ENCODE data around the gene E2F2.
"Not testable (repeated sequence)": the region's sequence is repeated elsewhere in the genome, so short reads cannot be mapped to it uniquely, and the experiment has no call there.

E2F2 gene

DNA sequence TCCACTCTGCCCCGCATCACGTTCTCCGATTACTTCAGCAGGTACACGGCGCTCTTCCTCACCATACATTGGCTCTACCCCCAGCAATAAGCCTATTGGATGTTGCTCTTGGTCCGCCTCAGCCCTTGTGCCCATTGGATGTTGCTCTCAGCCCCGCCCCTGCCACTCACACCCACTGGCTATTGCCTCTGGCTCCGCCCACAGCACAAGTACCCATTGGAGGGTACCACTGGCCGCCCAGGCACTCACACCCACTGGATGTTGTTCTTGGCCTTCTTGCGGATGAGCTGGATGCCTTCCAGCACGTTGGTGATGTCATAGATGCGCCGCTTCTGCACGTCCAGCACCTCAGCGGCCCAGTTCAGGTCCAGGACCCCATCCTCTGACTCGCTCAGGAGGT, 9.4 kb downstream of the E2F2 start:
- no peak for DNase-seq (ENCODE audit: low read depth)
- TF ChIP-seq, protein P1, sequence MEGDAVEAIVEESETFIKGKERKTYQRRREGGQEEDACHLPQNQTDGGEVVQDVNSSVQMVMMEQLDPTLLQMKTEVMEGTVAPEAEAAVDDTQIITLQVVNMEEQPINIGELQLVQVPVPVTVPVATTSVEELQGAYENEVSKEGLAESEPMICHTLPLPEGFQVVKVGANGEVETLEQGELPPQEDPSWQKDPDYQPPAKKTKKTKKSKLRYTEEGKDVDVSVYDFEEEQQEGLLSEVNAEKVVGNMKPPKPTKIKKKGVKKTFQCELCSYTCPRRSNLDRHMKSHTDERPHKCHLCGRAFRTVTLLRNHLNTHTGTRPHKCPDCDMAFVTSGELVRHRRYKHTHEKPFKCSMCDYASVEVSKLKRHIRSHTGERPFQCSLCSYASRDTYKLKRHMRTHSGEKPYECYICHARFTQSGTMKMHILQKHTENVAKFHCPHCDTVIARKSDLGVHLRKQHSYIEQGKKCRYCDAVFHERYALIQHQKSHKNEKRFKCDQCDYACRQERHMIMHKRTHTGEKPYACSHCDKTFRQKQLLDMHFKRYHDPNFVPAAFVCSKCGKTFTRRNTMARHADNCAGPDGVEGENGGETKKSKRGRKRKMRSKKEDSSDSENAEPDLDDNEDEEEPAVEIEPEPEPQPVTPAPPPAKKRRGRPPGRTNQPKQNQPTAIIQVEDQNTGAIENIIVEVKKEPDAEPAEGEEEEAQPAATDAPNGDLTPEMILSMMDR (IDR thresholded peaks at IDR 0.05; ENCODE audit: low read length, missing control alignments) = no peak
- no peak overlapping the region for H3K4me3 ChIP-seq (replicated peaks; ENCODE audit: low read depth, low read length)

DNA sequence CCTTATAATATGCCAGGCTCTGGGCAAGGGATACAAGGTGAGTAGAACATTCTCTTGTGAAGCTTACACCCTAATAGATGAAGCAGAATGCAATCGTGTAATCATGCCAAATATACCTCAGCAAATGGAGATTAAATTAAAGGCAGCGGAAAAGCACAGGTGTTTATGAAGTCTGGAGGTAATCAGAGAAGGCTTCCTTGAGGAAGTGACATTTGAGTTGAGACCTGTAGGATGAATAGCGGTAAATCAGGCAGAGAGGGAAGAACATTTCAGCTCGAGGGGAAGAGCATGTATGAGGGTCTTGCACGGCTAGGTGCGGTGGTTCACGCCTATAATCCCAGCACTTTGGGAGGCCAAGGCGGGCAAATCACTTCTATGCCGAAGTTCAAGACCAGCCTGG, 13.5 kb downstream of the E2F2 start:
- TF ChIP-seq, protein P1 (IDR thresholded peaks at IDR 0.05; ENCODE audit: low read length, missing control alignments) = no peak
- DNase-seq (ENCODE audit: low read depth) = no peak

DNA sequence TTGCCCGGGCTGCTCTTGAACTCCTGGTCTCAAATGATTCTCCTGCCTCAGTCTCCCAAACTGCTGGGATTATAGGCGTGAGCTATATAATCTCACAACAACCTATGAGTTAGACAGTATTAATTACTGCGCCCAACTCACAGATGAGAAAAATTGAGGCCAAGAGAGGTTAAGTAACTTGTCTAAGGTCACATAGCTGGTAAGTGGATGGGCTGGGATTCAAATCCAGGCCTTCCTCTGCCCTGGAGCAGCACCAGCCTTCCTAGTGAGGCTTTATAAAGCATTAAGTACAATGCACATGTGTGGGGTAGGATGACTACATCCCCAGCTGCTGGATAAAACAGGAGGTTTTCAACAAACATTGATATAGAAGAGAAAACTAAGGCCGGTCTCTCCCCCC, 15.1 kb downstream of the E2F2 start:
- DNase-seq (ENCODE audit: low read depth) = no peak
- TF ChIP-seq, protein P1 (IDR thresholded peaks at IDR 0.05; ENCODE audit: low read length, missing control alignments) = no peak
- no peak overlapping the region for H3K4me3 ChIP-seq (replicated peaks; ENCODE audit: low read depth, low read length)

More for the DNA sequence above, 13.5 kb downstream of the E2F2 start:
- H3K4me3 ChIP-seq (replicated peaks; ENCODE audit: low read depth, low read length) = no peak overlapping the region

DNA sequence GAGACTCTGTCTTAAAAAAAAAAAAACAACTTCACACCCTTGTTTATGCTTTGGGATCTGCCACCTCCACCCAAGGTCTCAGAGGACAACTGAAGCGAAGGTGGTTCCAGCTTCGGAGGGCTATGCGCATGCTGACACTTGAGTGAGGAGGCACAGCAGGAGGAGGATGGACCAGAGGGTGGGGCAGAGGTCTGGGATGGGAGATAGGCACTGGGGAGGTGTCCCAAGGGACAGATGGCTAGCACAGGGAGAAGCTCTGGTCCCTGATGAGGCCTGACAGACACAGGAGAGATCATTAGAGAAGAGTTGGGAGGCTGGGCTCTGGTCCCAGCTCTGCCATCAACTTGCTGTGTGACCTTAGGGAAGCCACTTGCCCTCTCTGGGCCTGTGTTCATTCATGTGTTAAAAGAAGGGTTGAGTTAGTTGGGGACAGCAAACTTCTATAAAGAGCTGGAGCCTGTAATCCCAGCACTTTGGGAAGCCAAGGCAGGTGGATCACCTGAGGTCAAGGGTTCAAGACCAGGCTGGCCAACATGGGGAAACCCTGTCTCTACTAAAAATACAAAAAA, 16.8 kb downstream of the E2F2 start:
- DNase-seq (ENCODE audit: low read depth) = no peak
- H3K4me3 ChIP-seq (replicated peaks; ENCODE audit: low read depth, low read length) = no peak overlapping the region
- TF ChIP-seq, protein P1 (IDR thresholded peaks at IDR 0.05; ENCODE audit: low read length, missing control alignments) = no peak

DNA sequence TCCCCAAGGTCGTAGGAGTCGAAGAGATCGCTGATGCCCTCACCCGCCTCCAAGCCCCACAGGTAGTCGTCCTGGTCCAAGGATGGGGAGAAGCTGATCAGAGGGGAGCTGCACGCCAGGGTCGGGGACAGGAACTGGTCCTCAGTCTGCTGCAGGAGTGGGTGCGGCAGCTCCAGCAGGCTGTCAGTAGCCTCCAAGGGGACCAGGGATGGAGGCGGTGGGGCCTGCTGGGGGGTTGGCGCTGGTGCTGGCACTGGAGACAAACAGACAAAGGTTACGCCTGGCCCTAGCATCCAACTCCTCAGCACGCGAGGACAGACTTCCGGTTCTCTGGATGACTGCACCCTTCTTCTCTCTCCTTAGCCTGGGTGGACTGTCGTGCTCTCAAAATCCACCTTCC, 21.1 kb downstream of the E2F2 start:
- no peak overlapping the region for H3K4me3 ChIP-seq (replicated peaks; ENCODE audit: low read depth, low read length)
- no peak for DNase-seq (ENCODE audit: low read depth)
- TF ChIP-seq, protein P1 (IDR thresholded peaks at IDR 0.05; ENCODE audit: low read length, missing control alignments) = no peak

DNA sequence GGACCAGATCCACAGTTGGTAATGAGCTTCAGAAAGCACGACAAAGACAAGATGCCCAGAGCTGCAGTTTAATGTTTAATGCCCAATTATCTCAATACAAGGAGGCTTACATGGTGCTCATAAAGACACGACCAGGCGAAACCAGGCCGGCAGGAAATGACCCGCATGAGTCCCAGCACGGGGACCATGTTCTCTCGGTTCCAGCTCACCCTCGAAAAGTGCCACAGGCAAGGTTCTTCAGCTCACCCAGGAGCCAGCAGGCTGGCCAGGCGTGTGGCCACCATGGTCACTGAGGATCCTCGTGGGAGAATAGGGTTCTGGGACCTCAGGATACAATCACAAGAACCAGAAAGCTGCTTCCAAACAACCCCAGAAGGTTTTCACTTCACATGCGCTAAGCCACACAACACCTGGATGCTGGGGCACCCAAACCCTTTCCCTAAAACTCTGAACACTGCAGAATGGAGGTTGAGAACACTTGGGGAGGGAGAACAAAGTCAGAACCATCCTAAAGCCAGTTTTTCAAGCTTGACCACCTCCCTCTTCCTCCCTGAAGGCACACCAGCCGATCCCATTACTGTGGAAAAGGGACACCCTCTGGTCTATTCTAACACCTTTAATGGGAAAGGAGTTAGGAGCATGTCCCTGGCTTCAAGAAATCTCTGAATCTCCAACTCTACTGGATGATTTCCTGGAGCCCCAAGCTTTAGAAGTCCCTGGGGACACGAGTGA, 24.5 kb downstream of the E2F2 start:
- TF ChIP-seq, protein P1 (IDR thresholded peaks at IDR 0.05; ENCODE audit: low read length, missing control alignments) = no peak
- no peak overlapping the region for H3K4me3 ChIP-seq (replicated peaks; ENCODE audit: low read depth, low read length)
- DNase-seq (ENCODE audit: low read depth) = no peak

DNA sequence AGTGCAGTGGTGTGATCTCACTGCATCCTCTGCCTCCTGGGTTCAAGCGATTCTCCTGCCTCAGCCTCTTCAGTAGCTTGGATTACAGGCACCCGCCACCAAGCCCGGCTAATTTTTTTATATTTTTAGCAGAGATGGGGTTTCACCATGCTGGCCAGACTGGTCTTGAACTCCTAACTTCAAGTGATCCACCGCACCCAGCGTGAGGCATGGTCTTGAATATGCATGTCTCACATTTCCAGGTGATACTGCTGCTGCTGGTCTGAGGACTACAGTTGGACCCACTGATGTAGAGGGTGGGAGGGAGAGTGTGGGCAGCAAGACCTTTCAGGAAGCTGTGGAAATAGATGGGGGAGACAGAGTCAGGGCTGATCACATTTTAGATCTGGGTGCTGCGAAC, 25.2 kb downstream of the E2F2 start:
- TF ChIP-seq, protein P1 (IDR thresholded peaks at IDR 0.05; ENCODE audit: low read length, missing control alignments) = no peak
- no peak for DNase-seq (ENCODE audit: low read depth)
- no peak overlapping the region for H3K4me3 ChIP-seq (replicated peaks; ENCODE audit: low read depth, low read length)

DNA sequence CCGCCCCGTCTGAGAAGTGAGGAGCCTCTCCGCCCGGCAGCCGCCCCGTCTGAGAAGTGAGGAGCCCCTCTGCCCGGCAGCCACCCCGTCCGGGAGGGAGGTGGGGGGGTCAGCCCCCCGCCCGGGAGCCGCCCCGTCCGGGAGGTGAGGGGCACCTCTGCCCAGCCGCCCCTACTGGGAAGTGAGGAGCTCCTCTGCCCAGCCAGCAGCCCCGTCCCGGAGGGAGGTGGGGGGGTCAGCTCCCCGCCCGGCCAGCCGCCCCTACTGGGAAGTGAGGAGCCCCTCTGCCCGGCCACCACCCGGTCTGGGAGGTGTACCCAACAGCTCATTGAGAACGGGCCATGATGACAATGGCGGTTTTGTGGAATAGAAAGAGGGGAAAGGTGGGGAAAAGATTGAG, 26.9 kb downstream of the E2F2 start:
- not testable (repeated sequence) for DNase-seq (ENCODE audit: low read depth); H3K4me3 ChIP-seq (replicated peaks; ENCODE audit: low read depth, low read length)

Measured in fibroblast of pulmonary artery (primary cell).